ENCODE measurements around the gene GATA2.

The GATA2 gene

GRCh38 chr3:128473737-128474136 lies 19.3 kb downstream of the GATA2 start:
- DNase-seq, result no peak
- H3K27me3 ChIP-seq, result peaks cover 0 to 51% of the 10 kb centered on the region in 2 donors
- H3K4me1 ChIP-seq, result no peaks in the 10 kb centered on the region

GRCh38 chr3:128473180-128473519 lies 19.9 kb downstream of the GATA2 start:
- Histone ChIP-seq H3K4me3 (no peak overlapping the region), H3K27ac (no peak overlapping the region), H3K4me1 (no peaks in the 10 kb centered on the region), H3K27me3 (peaks cover 0 to 56% of the 10 kb centered on the region in 2 donors), H3K9me3 (no peaks in the 10 kb centered on the region), H3K36me3 (no peaks in the 10 kb centered on the region)
- intact Hi-C loops (cut with DNase I; ENCODE audit: low total_unique reads), result no loop called here
- no peak for DNase-seq
- TF ChIP-seq, protein P1, sequence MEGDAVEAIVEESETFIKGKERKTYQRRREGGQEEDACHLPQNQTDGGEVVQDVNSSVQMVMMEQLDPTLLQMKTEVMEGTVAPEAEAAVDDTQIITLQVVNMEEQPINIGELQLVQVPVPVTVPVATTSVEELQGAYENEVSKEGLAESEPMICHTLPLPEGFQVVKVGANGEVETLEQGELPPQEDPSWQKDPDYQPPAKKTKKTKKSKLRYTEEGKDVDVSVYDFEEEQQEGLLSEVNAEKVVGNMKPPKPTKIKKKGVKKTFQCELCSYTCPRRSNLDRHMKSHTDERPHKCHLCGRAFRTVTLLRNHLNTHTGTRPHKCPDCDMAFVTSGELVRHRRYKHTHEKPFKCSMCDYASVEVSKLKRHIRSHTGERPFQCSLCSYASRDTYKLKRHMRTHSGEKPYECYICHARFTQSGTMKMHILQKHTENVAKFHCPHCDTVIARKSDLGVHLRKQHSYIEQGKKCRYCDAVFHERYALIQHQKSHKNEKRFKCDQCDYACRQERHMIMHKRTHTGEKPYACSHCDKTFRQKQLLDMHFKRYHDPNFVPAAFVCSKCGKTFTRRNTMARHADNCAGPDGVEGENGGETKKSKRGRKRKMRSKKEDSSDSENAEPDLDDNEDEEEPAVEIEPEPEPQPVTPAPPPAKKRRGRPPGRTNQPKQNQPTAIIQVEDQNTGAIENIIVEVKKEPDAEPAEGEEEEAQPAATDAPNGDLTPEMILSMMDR (IDR thresholded peaks at IDR 0.05), result no peak

More at GRCh38 chr3:128473737-128474136, 19.3 kb downstream of the GATA2 start:
- intact Hi-C loops (cut with DNase I; ENCODE audit: low total_unique reads), result no loop called here
- TF ChIP-seq, protein P1 (IDR thresholded peaks at IDR 0.05), result no peak
- Histone ChIP-seq H3K4me3 (no peak overlapping the region), H3K27ac (no peak overlapping the region), H3K36me3 (no peaks in the 10 kb centered on the region), H3K9me3 (no peaks in the 10 kb centered on the region)

- TF ChIP-seq, protein P1 (IDR thresholded peaks at IDR 0.05), result no peak
- intact Hi-C loops (cut with DNase I; ENCODE audit: low total_unique reads), result no loop called here
- no peak for DNase-seq
- Histone ChIP-seq H3K27me3 (peaks cover 0 to 57% of the 10 kb centered on the region in 2 donors), H3K36me3 (no peaks in the 10 kb centered on the region), H3K4me3 (no peak overlapping the region), H3K27ac (no peak overlapping the region), H3K9me3 (no peaks in the 10 kb centered on the region), H3K4me1 (no peaks in the 10 kb centered on the region)
Measured at GRCh38 chr3:128472449-128473179, 20.4 kb downstream of the GATA2 start.

GRCh38 chr3:128471720-128472119 lies 21.3 kb downstream of the GATA2 start:
- TF ChIP-seq, protein P1 (IDR thresholded peaks at IDR 0.05), result no peak
- intact Hi-C loops (cut with DNase I; ENCODE audit: low total_unique reads), result no loop called here
- no peaks in the 10 kb centered on the region for H3K9me3 ChIP-seq
- no peaks in the 10 kb centered on the region for H3K36me3 ChIP-seq
- no peak for DNase-seq
- H3K27me3 ChIP-seq, result peaks cover 0 to 59% of the 10 kb centered on the region in 2 donors
- no peak overlapping the region for H3K4me3 ChIP-seq
- no peaks in the 10 kb centered on the region for H3K4me1 ChIP-seq
- H3K27ac ChIP-seq, result no peak overlapping the region

DNA sequence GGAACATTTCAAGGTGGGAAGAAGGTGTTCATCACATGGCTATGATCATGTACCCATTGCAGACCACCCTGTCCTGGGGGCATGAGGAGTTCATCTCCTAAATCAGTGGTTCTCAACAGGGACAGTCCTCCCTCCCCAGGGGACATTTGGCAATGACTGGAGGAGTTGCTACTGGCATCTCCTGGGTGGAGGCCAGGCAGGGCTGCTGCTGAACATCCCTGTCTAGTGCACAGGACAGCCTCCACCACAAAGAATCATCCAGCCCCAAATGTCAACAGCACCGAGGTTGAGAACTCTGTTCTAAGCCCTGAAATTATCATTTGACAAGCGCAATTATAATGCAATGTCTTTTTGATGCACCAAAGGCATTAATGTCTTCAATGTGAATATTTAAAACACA lies 21.9 kb downstream of the GATA2 start:
- DNase-seq, result no peak
- Histone ChIP-seq H3K27me3 (peaks cover 0 to 59% of the 10 kb centered on the region in 2 donors), H3K36me3 (no peaks in the 10 kb centered on the region), H3K9me3 (no peaks in the 10 kb centered on the region), H3K4me1 (no peaks in the 10 kb centered on the region), H3K27ac (no peak overlapping the region), H3K4me3 (no peak overlapping the region)
- intact Hi-C loops (cut with DNase I; ENCODE audit: low total_unique reads), result no loop called here
- TF ChIP-seq, protein P1 (IDR thresholded peaks at IDR 0.05), result no peak

Data from tibial artery (tissue), 4 donors.